Gastrocnemius medialis (tissue), 4 donors: ENCODE measurements around the gene NOX5.

Experiments used
- POLR2A ChIP-seq, 2 donors: fragments of 450-650 bp; IDR thresholded peaks; one replicate each; pipeline ENCODE4 v1.6.1; 2017; ENCODE audit warnings: antibody characterized with exemption in 2 of 2, mild to moderate bottlenecking in 2 of 2, moderate library complexity in 2 of 2
- TF ChIP-seq, protein P1 (sequence below), 5 experiments: fragments of 450-650 bp in 3 of 5; fragments of 200-600 bp in 2 of 5; sonication (generic) in 2 of 5; IDR thresholded peaks in 4 of 5; conservative IDR thresholded peaks in 1 of 5; 1 replicate in 4 of 5; 2 replicates in 1 of 5; pipeline ENCODE4 v1.5.1; 2016 to 2019; ENCODE audit warnings: antibody characterized with exemption in 5 of 5, mild to moderate bottlenecking in 3 of 5, moderate library complexity in 3 of 5

- TF ChIP-seq, protein P1, sequence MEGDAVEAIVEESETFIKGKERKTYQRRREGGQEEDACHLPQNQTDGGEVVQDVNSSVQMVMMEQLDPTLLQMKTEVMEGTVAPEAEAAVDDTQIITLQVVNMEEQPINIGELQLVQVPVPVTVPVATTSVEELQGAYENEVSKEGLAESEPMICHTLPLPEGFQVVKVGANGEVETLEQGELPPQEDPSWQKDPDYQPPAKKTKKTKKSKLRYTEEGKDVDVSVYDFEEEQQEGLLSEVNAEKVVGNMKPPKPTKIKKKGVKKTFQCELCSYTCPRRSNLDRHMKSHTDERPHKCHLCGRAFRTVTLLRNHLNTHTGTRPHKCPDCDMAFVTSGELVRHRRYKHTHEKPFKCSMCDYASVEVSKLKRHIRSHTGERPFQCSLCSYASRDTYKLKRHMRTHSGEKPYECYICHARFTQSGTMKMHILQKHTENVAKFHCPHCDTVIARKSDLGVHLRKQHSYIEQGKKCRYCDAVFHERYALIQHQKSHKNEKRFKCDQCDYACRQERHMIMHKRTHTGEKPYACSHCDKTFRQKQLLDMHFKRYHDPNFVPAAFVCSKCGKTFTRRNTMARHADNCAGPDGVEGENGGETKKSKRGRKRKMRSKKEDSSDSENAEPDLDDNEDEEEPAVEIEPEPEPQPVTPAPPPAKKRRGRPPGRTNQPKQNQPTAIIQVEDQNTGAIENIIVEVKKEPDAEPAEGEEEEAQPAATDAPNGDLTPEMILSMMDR (IDR thresholded peaks at IDR 0.05 in 4 of 5, conservative IDR thresholded peaks at IDR 0.05 in 1 of 5), result no peak
- TF ChIP-seq POLR2A (IDR thresholded peaks at IDR 0.05), result no peak
These were observed 26.8 kb upstream of the NOX5 start for GRCh38 chr15:68987676-68988075.
